DMS79 (cell line): ENCODE results near the gene SRMS.

ENCODE experiments used
- DNase-seq: peaks from one replicate; lab custom pipeline; 2025; lab: John Stamatoyannopoulos, UW

SRMS gene

GRCh38 chr20:63538204-63539091, 9.1 kb downstream of the SRMS start:
- peak; percentile 95 for DNase-seq

GRCh38 chr20:63537525-63538203, 9.9 kb downstream of the SRMS start:
- DNase-seq: peak; percentile 81

GRCh38 chr20:63536997-63537524, 10.5 kb downstream of the SRMS start, which contains the start of gene PTK6:
Gene PTK6 (minus strand): TSS chr20:63537376. CDS start chr20:63537314, 62 bp downstream.
- no peak for DNase-seq

- no peak for DNase-seq
Measured at GRCh38 chr20:63536241-63536977, 11.1 kb downstream of the SRMS start.

GRCh38 chr20:63534831-63535651, 12.5 kb downstream of the SRMS start:
- no peak for DNase-seq

GRCh38 chr20:63534427-63534830, 13.1 kb downstream of the SRMS start:
- DNase-seq: no peak

GRCh38 chr20:63533871-63534393, 13.6 kb downstream of the SRMS start:
- DNase-seq: no peak

GRCh38 chr20:63533388-63533787, 14.2 kb downstream of the SRMS start:
- DNase-seq: no peak

- no peak for DNase-seq
Measured at GRCh38 chr20:63532449-63532971, 15.0 kb downstream of the SRMS start.

GRCh38 chr20:63531686-63532448, 15.7 kb downstream of the SRMS start:
- no peak for DNase-seq

GRCh38 chr20:63530788-63531160, 16.8 kb downstream of the SRMS start:
- no peak for DNase-seq

- DNase-seq: no peak
Measured at GRCh38 chr20:63529861-63530787, 17.4 kb downstream of the SRMS start.

- no peak for DNase-seq
Measured at GRCh38 chr20:63529180-63529860, 18.2 kb downstream of the SRMS start.

- DNase-seq: no peak
Measured at GRCh38 chr20:63527184-63527583, 20.4 kb downstream of the SRMS start.

- no peak for DNase-seq
Measured at GRCh38 chr20:63525971-63526370, 21.6 kb downstream of the SRMS start.

GRCh38 chr20:63525185-63525584, 22.4 kb downstream of the SRMS start:
- no peak for DNase-seq

- DNase-seq: no peak
Measured at GRCh38 chr20:63522981-63523611, 24.5 kb downstream of the SRMS start.
